Skin epidermis (tissue), 12 donors: Measurements from ENCODE around the gene NPAS1.
"Not testable (repeated sequence)": the region's sequence is repeated elsewhere in the genome, so short reads cannot be mapped to it uniquely, and the experiment has no call there.

ENCODE experiments used
- H3K27ac ChIP-seq, 21 experiments: fragments of 200-600 bp; sonication (generic) in 11 of 21; one replicate each; pipeline ENCODE4 v1.5.0; 2020; ENCODE audit warnings: mild to moderate bottlenecking in 3 of 21, inconsistent platforms in 2 of 21, moderate library complexity in 2 of 21
- H3K4me3 ChIP-seq, 7 experiments: fragments of 200-600 bp; sonication (generic) in 2 of 7; one replicate each; pipeline ENCODE4 v1.5.0; 2020; ENCODE audit warnings: inconsistent platforms in 2 of 7, mild to moderate bottlenecking in 2 of 7, moderate library complexity in 1 of 7

Gene NPAS1

DNA sequence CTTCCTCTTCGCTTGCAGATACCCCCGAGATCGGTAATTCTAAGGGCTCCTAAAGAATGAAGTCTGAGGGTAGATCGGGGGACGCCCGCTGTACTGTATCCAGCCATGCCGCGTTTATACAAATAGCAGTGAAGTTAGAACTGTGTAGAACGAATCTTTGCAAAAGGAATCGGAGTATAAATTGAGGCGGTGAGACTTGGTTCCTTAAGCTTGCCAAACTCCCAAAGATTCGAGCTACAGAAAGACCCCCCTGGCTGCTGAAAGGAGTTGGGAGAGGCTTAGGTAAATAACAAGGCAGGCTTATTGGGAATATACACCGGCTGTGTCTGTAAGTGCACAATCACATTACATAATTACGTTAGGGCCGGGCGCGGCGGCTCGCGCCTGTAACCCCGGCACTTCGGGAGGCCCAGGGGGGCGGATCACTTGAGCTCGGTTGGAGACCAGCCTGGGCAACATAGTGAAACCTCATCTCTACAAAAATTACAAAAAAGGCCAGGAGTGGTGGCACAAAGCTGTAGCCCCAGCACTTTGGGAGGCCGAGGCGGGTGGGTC is 16.5 kb downstream of the NPAS1 start:
- Histone ChIP-seq H3K27ac (peak overlapping the region in 18 of 21 experiments; percentile 16 to 83 (median 63)), H3K4me3 (peak overlapping the region; percentile 14 to 49 (median 36))

DNA sequence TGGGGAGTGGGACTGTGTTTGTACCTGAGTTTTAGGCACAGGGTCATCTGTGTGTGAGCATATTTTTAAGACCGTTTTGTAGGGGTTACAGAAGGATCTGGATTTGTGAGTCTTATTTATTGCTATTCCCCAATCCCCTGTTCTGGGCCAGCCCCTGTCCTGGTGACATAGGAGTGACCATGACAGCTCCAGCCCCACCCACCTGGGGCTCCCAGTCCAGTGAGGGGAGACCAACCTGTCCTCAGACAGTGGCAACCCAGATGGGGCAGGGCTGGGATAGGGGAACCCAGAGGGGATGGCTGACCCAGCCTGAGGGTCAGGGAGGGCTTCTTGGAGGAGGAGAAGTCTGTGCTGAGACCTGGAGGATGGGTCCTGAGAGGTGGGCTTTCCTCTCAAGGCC is 18.1 kb downstream of the NPAS1 start:
- no peak overlapping the region for H3K27ac ChIP-seq

DNA sequence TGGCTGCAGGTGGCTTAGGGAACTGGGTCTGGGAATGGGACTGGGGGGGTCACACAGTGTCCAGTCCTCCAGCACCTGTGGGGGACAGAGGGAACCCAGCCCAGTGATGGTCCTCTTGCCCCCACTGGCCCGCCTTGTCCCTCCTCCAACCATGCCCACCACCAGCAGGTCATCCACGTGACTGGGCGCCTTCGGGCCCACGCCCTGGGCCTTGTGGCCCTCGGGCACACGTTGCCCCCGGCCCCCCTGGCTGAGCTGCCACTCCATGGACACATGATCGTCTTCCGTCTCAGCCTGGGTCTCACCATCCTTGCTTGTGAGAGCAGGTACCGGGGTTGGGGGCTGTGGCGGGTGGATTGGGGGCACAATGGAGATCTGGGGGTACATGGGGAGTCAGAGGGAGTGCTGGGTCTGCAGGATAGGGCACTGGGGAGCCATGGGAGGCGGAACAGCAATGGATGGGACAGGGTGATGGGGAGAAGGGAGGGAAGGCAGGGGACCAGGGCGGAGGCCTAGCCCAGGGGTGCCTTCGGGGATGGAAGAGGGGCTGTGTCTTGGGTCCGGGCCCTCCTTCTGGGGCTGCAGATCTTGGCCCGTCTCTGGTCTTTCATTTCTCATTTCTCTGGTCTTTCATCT is 19.7 kb downstream of the NPAS1 start:
- Histone ChIP-seq H3K27ac (no peak overlapping the region), H3K4me3 (no peak overlapping the region)

More for the DNA sequence above, 18.1 kb downstream of the NPAS1 start:
- H3K4me3 ChIP-seq = no peak overlapping the region

DNA sequence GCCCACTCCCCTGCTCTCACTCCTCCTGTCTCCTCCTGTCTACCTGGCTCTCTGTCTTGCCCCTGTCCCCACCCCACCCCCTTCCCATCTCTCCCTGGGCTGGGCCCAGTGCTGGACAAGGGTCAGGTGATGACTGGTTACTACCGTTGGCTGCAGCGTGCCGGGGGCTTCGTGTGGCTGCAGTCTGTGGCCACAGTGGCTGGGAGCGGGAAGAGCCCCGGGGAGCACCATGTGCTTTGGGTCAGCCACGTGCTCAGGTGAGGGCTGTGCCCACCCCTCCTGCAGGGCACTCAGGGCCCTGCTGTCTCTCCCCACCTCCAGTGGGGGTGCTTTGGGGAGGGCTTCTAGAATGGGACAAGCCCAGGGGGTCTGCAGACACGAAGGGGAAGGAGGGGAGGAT is 21.2 kb downstream of the NPAS1 start:
- no peak overlapping the region for H3K27ac ChIP-seq
- no peak overlapping the region for H3K4me3 ChIP-seq

DNA sequence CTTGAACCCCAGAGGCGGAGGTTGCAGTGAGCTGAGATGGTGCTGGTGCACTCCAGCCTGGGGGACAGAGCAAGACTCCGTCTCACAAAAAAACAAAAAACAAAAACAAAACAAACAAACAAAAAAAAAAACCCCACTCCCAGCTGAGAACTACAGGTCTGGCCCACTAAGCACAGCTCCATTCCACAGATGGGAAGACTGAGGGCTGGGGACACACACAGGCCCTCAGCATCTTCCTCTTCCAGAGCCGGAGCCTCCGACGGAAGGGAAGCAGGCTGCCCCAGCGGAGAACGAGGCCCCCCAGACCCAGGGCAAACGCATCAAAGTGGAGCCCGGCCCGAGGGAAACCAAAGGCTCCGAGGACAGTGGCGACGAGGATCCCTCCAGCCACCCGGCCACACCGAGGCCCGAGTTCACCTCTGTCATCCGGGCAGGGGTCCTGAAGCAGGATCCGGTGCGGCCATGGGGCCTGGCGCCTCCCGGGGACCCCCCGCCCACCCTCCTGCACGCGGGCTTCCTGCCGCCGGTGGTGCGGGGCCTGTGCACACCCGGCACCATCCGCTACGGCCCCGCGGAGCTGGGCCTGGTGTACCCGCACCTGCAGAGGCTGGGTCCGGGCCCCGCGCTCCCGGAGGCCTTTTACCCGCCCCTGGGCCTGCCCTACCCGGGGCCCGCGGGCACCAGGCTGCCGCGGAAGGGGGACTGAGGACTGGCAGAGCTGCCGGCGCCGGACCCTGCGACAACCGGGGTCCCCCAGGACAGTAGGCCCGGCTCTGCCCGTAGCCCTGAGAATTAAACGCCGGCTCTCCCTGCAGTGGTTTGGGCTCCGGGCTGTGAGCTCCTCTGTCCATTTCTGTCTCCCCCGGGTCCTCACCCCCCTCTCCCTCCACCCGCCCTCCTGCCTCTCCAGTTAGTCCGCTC is 25.6 kb downstream of the NPAS1 start:
- Histone ChIP-seq H3K4me3 (no peak overlapping the region), H3K27ac (no peak overlapping the region)

DNA sequence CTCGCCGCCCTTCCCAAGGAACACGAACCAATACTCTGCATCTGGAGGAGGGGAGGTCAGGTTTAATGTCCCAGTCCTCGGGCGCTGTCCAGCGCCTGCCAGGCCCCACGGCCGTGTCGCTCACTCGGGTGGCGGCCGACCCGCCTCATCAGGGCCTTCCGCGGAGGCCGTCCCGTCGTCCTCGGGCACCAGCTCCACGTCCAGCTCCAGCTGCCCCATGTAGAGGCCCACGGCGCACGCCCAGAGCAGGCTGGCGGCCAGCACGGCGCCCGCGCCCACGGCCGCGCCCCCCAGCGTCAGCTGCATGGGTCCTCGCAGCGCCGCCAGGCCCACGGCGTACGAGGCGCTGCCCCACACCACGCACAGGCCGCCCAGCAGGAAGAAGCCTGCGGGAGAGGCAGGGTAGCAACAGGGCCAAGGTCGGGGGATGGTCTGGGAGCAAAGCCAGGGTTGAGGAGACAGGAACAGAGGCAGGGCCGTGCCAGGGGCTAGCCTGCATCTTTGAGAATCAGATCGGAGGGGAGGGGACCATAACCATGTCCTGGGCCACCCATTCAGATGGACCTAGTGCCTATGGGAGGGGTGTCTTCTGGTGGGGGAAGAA is 26.3 kb downstream of the NPAS1 start:
- H3K4me3 ChIP-seq = no peak overlapping the region
- no peak overlapping the region for H3K27ac ChIP-seq

DNA sequence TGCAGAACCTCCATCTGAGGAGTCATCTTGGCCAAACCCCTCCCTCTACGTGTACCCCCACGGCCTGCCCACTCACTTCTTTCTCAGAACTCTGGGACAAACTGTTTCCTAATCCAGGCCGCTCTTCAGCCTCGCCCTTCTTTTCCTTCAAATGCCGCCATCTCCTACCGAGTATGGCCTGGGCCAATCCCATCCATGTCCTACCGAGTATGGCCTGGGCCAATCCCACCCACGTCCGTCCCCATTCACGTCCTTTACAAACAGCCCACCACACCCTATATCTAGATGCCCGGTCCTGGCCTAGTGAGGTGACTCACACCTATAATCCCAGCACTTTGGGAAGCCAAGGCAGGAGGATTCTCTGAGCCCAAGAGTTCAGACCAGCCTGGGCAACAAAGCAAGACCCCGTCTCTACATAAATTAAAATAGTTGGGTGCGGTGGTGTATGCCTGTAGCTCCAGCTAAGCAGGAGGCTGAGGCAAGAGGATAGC is 27.7 kb downstream of the NPAS1 start:
- peak overlapping the region in 2 of 21 experiments; percentile 76 to 84 for H3K27ac ChIP-seq
- H3K4me3 ChIP-seq = peak overlapping the region in 5 of 7 experiments; percentile 76 to 100 (median 86)

DNA sequence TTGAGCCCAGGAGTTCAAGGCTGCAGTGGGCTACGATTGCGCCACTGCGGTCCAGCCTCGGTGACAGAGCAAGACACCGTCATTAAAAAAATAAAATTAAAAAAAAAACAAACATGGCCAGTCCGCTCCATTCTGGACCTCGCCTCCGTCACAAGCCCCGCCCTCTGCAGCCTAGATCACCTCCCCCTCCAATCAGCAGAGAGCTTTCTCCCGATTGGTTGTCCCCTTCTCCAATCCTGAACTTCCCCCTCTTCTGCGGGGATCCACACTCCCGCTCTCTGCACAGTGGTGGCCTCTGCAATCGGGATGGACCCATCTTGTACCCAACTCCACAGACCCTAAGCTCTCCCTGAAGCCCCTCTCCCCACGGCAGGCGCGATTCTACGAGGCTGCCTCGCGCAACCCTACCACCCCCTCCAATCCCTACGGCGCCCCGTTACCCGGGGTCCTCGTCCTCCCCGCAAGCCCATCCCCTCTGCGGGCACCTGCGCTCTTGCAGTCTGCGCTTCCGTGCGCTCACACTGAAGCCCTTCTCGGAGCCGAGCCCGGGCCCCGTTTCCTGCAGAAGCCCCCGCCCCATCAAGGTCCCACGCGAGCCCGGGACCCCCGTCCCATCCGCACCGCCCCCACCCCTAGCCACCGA is 28.2 kb downstream of the NPAS1 start:
- H3K27ac ChIP-seq = peak overlapping the region; percentile 34 to 87 (median 77)

DNA sequence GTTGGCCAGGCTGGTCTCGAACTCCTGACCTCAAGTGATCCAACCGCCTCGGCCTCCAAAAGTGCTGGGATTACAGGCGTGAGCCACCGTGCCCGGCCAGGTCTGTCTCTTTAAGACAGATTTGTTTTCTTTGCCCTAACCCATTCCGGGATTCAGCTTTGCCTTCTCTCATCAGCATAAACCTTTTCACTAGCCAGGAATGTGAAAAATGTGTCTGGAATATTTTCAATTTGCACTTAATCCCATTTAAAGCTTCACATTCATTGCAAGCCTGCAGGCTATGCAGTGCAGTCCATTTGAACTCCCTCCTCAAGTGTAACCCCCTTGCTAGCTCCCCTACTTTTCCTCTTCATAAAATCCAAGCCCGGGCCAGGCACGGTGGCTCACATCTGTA is 29.7 kb downstream of the NPAS1 start:
- peak overlapping the region in 1 of 21 experiments; percentile 4 for H3K27ac ChIP-seq

More for the DNA sequence above, 28.2 kb downstream of the NPAS1 start:
- peak overlapping the region; percentile 76 to 100 (median 93) for H3K4me3 ChIP-seq

DNA sequence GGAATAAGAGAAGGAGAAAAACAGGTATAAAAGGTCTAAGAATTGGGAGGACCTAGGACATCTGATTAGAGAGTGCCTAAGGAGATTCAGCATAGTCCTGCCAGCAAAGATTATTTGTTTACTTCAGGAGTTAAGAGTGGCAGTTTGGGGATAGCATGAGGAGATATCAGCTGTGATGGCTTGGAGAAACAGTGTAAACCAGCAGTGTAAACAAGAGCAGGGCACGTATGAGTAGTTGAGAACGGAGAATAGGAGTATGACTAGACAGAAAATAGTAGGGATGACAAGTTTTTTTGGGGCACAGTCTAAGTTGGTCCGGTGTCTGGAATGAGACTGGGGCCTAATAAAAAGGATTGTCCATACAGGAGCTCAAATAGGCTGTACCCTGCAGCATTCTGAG is 30.9 kb downstream of the NPAS1 start:
- not testable (repeated sequence) for H3K27ac ChIP-seq, H3K4me3 ChIP-seq

More for the DNA sequence above, 29.7 kb downstream of the NPAS1 start:
- peak overlapping the region in 4 of 7 experiments; percentile 23 to 85 (median 50) for H3K4me3 ChIP-seq

DNA sequence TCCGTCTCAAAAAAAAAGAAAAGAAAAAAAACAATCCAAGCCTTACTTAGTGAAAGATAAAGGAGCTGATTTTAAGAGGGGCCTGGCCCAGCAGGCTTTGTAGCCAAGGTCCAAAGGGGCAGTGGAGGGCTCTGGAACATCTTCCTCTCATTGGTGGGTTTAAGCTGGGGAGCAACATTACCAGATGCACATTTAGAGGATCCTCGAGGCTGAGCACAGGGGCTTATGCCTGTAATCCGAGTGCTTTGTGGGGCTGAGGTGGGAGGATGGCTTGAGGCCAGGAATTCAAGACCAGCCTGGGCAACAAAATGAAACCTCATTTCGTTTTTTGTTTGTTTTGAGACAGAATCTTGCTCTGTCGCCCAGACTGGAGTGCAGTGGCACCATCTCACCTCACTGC is 36.8 kb downstream of the NPAS1 start:
- no peak overlapping the region for H3K4me3 ChIP-seq
- no peak overlapping the region for H3K27ac ChIP-seq

DNA sequence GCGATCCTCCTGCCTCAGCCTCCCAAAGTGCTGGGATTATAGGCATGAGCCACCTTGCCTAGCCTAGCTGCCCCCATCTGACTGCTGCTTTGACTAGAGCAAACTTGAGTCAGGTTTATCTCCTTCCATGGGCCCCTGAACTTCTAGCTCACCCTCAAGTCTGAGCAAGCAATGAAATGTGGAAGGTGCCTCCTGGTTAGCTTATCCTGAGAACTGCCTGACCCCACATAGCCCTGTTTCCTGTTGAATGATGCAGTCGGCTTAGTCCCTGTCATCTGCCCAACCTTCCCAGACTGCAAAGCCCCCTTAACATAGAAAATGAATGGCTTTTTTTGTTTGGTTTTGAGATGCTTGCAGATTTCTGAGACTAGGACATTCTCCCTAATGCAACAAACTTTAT is 37.7 kb downstream of the NPAS1 start:
- Histone ChIP-seq H3K4me3 (no peak overlapping the region), H3K27ac (no peak overlapping the region)

DNA sequence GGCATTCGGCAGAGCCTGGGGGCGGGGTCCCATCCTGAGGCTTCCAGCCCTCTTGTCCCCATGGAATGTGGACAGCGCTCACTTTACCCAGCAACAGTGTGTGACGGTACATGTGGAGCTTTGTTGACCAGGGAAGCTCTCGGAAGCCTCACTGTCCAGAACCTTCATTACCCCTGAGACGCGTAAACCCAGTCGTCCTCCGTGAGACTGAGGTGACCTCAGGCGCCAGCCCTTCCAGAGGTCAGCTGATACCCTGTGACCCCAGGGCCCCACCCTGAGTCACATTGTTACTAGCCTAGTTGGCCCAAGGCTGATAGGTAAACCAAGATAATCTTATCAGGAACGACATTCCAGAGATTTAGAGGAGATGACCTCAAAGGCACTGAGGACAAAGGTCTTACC is 39.0 kb downstream of the NPAS1 start:
- H3K4me3 ChIP-seq = no peak overlapping the region

DNA sequence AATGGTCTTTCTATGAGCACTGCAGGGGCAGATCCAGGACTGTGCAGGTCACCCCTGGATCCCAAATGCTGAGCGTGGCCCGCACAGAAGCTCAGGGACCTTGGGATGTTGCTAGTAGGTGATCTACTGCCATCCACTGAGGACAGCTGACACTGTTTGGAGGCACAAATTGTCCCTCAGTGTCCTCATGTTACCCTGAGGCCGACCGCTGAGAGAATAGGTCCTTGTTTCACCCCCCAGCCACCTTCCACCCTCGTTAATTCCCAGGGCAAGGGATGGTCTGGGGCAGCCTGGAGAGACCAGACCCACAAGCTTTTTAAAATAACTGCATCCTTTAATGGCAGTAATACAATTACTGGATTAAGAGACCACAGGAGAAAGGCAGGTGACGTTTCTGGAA is 44.2 kb downstream of the NPAS1 start:
- no peak overlapping the region for H3K4me3 ChIP-seq
- H3K27ac ChIP-seq = no peak overlapping the region

More for the DNA sequence above, 39.0 kb downstream of the NPAS1 start:
- H3K27ac ChIP-seq = no peak overlapping the region

DNA sequence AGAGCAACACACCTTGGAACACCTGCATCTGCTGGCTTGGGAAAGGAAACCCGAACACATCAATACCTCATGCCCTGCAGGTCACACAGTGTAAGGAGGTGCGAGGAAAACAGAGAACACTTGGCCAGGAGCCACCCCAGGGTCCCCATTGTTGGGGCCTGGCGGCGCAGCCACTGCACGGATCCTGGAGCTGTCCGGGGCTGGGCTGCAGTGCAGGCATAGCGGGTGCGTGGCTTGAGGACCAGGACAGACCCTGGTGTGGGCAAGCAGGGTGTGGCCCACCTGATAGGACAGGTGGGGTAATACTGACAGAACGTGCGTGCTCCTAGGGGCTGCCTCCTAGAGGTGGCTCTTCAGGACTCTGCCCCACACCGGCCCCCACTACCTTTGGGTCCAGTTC is 45.6 kb downstream of the NPAS1 start:
- Histone ChIP-seq H3K27ac (no peak overlapping the region), H3K4me3 (no peak overlapping the region)

DNA sequence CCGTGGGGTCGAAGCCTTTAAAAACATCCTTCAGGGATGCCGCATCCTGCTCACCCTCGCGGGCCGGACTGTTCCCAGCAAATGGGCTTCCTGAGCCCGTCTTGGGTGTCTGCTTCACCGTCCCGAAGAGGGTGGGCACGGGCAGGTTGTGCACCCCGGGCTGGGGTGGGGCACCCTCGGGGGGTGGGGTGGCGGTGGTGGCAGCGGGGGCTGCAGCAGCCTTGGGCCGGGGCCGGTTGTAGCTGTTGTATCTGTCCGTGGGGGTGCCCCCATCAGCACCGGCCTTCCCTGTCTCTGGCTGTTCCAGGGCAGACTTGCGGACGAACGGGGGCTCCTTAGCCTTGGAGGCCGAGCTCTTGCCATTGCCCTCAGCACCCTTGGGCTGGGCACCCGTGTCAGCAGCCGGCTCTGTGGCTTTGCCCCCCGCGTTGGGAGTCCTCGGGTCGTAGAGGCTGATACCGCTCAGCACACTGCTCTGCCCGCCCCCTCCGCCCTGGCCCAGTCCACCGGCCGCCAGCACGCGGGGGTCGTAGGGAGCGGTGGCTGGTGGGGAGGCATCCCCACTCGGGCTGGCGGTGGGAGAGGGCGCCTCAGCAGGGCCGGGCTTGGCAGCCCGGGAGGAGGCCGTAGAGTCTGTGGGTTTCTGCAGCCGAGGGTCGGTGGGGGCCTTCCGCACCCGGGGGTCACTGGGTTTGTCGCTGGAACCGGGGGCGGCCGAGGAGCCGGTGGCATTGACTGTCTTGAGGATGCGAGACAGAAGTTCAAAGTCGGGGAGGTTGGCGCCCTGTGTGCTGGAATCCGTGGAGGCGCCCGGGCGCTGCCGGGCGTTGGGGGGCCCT is 47.0 kb downstream of the NPAS1 start:
- H3K4me3 ChIP-seq = no peak overlapping the region
- H3K27ac ChIP-seq = no peak overlapping the region

DNA sequence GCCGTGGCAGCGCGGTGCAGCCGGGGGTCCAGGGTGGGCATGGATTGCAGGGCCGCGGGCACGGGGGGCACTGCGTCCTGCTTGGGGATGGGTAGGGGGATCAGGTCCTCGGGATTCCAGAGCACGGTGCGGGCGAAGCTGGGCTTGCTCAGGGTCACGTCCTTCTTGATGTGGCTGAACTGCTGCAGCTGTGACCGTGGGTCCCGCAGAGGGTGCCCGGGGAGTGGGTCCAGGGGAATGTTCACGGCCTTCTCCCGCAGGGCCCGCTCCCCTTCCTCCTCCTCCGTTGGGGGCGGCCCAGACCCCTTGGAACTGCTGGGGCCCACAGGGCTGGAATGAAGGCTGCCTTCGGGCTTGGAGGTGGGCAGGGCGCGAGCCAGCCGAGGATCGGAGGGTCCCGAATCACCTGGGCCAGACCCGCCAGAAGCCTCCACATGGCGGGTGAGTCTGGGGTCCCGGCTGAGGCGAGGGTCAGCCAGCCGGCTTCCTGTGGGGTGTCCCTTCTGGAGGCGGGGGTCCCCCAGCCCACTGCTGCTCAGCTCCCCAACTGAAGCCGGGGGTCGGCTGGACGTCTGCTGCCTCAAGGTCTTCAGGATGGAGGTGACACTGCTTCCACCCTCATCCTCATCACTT is 47.7 kb downstream of the NPAS1 start:
- H3K4me3 ChIP-seq = no peak overlapping the region

DNA sequence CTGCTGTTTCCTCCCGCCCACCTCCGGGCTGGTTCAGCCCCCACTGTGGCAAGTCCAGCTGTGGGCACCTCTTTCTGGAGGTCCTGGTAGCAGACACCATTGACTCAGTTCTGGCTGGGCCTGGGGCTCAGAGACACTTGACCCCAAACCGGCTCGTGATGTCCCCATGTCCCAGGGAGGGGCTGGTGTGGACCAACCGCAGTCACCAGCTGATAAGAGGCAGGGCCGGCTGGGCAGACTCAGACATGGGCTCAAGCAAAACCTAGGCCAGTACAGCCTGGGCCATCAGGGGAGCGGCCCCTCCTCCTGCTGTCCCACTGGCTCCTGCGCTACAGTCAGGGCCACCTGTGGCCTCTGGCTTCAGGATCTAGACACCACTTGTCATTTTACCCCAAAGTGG is 48.6 kb downstream of the NPAS1 start:
- H3K27ac ChIP-seq = no peak overlapping the region
- H3K4me3 ChIP-seq = no peak overlapping the region

More for the DNA sequence above, 47.7 kb downstream of the NPAS1 start:
- H3K27ac ChIP-seq = no peak overlapping the region
